Esophagus squamous epithelium (tissue), 5 donors: Measurements from ENCODE around the gene ALDH9A1. TPM values are rescaled to one million over a fixed set of nuclear protein-coding genes. Genes with fewer than 3 reads are reported as not detected.
"Not testable (repeated sequence)": the region's sequence is repeated elsewhere in the genome, so short reads cannot be mapped to it uniquely, and the experiment has no call there.

Experiments
- DNase-seq: peaks from one replicate; lab custom pipeline; 2025; lab: John Stamatoyannopoulos, UW
- H3K27ac ChIP-seq, 4 donors: fragments of 200-600 bp; sonication (generic); one replicate each; pipeline ENCODE4 v1.5.1; 2016 to 2019; ENCODE audit warnings: mild to moderate bottlenecking in 1 of 4
- H3K27me3 ChIP-seq, 4 donors: fragments of 200-600 bp; sonication (generic); 1 replicate in 3 of 4; 2 replicates in 1 of 4; pipeline versions ENCODE4 v1.5.1 to v1.6.0; 2017 to 2021; ENCODE audit warnings: antibody characterized with exemption in 1 of 4
- H3K36me3 ChIP-seq, 3 donors: fragments of 200-600 bp; sonication (generic); one replicate each; pipeline ENCODE4 v1.5.1; 2016 to 2019
- H3K4me1 ChIP-seq, 3 donors: fragments of 200-600 bp; sonication (generic); one replicate each; pipeline ENCODE4 v1.5.1; 2017 to 2019
- H3K4me3 ChIP-seq, 4 donors: fragments of 200-600 bp; sonication (generic); 1 replicate in 3 of 4; 2 replicates in 1 of 4; pipeline ENCODE4 v1.5.1; 2016 to 2019; ENCODE audit warnings: mild to moderate bottlenecking in 2 of 4, moderate library complexity in 1 of 4
- H3K9me3 ChIP-seq, 3 donors: fragments of 200-600 bp; sonication (generic); one replicate each; pipeline ENCODE4 v1.5.1; 2016 to 2019
- POLR2A ChIP-seq, 4 donors: fragments of 450-650 bp; IDR thresholded peaks; one replicate each; pipeline ENCODE4 v1.6.1; 2017; ENCODE audit warnings: antibody characterized with exemption in 4 of 4, mild to moderate bottlenecking in 4 of 4, moderate library complexity in 3 of 4
- WGBS, 2 donors: methylation state at CpG; one replicate each; pipeline ENCODE4 v1.1.5; 2018; 5-methylcytosine and 5-hydroxymethylcytosine counted together
- intact Hi-C: fragments of 100-400 bp; cut with DNase I; formaldehyde crosslinking; loops from one replicate; pipeline ENCODE4 v1.15.0; 2022
- total RNA-seq, 4 donors: library from RNA; depleted of rRNA; stranded (reverse); fragments of >200 nt; gene quantifications; one replicate each; pipeline ENCODE4 v1.1.0, GENCODE V29; 2016
- TF ChIP-seq, protein P1 (sequence below), 6 experiments: fragments of 450-650 bp in 4 of 6; fragments of 200-600 bp in 2 of 6; sonication (generic) in 2 of 6; IDR thresholded peaks; one replicate each; pipeline ENCODE4 v1.5.1; 2016 to 2019; ENCODE audit warnings: antibody characterized with exemption in 6 of 6, mild to moderate bottlenecking in 4 of 6, moderate library complexity in 4 of 6
- donor health status: DM: yes; HTN: yes; CAD: no.

ALDH9A1 gene
- total RNA-seq, result 100 to 1,000 TPM; 120 to 198 (median 158) TPM

DNA sequence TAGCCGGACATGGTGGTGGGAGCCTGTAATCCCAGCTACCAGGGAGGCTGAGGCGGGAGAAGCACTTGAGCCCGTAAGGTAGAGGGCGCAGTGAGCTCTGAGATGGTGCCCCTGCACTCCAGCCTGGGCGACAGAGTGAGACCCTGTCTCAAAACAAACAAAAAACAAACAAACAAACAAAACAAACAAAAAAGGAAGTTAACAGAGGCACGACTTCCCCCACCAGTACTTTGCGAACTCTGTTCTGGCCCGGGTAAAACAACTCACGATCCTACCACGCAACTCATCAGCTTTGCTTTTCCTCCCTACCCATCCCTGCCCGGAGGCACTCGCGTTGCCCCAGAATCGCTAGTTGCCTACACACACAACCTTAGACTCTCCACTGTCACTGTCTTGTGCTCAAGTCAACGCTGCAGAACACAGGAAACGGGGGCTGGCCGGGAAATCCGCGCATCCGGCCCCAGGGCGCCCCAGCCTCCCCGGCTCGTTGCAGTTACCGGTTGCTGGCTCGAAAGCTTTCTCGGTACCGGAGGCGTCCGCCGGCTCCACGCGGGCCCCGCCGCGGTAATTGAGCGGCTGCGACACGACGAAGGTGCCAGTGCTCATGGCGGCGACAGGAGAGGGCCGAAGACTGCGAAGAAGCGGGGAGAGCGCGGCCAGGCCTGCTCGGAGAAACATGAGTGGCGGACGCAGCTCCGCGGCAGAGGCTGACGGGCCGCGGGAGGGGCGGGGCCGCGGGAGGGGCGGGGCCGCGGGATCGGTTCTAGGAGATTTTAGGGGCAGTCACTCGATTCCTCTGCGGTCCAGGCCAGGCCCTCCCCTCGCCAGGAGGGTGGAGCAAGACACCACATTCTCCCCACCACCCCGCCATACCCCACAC, at the start of gene ALDH9A1:
TSS of gene ALDH9A1 (minus strand) at position 682 of the 880 bp plus-strand sequence. CDS start at position 678, 4 bp downstream.
- Histone ChIP-seq H3K4me1 (peaks cover 11 to 42% (median 24%) of the 10 kb centered on the region in 3 donors), H3K36me3 (peaks cover 0 to 12% (median 0%) of the 10 kb centered on the region in 3 donors), H3K4me3 (peak within 1 kb of the TSS; percentile 67 to 98 (median 75)), H3K27me3 (no peaks in the 10 kb centered on the region), H3K9me3 (no peaks in the 10 kb centered on the region), H3K27ac (peak within 1 kb of the TSS; percentile 95 to 99 (median 98))
- WGBS, 2 donors, result 1 to 2% methylated on average over 14 of the region's 65 CpGs
- intact Hi-C loops, result no loop called here
- DNase-seq, result peak; percentile 35
- peak in 3 of 4 donors; percentile 59 to 90 (median 66) for TF ChIP-seq POLR2A (IDR thresholded peaks at IDR 0.05)
- TF ChIP-seq, protein P1, sequence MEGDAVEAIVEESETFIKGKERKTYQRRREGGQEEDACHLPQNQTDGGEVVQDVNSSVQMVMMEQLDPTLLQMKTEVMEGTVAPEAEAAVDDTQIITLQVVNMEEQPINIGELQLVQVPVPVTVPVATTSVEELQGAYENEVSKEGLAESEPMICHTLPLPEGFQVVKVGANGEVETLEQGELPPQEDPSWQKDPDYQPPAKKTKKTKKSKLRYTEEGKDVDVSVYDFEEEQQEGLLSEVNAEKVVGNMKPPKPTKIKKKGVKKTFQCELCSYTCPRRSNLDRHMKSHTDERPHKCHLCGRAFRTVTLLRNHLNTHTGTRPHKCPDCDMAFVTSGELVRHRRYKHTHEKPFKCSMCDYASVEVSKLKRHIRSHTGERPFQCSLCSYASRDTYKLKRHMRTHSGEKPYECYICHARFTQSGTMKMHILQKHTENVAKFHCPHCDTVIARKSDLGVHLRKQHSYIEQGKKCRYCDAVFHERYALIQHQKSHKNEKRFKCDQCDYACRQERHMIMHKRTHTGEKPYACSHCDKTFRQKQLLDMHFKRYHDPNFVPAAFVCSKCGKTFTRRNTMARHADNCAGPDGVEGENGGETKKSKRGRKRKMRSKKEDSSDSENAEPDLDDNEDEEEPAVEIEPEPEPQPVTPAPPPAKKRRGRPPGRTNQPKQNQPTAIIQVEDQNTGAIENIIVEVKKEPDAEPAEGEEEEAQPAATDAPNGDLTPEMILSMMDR (IDR thresholded peaks at IDR 0.05), result peak in 2 of 6 experiments; percentile 33 to 36

DNA sequence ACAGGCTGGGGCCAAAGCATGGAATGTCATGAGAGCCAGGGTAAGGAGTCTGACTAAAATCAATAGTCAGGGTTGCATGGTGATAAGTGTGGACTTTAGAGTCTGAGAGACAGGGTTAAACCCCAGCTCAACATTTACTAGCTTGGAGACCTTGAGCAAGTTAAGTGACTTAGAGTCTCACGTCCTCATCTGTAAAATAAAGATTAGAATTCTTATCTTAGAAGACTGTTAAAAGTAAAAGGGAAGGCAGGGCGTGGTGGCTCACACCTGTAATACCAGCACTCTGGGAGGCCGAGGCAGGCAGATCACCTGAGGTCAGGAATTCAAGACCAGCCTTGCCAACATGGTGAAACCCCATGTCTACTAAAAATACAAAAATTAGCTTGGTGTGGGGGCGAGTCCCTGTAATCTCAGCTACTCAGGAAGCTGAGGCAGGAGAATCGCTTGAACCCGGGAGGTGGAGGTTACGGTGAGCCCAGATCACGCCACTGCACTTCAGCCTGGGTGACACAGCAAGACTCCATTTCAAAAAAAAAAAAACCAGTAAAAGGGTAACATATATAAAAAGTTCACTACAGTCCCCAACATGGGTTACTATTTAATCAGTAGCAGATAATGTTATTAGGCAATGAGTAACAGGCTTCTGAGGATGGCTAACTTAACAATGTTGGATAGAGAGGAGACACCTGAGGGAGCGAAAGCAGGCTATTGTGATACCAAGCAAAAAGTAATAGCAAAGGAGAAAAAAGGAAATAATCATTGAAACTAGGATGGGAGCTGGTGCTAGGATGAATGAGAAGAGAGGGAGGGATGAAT, 49.5 kb upstream of the ALDH9A1 start:
- Histone ChIP-seq H3K27ac (no peak overlapping the region), H3K4me1 (no peaks in the 10 kb centered on the region), H3K9me3 (no peaks in the 10 kb centered on the region), H3K36me3 (peaks cover 1 to 95% (median 9%) of the 10 kb centered on the region in 3 donors), H3K27me3 (no peaks in the 10 kb centered on the region), H3K4me3 (no peak overlapping the region)
- intact Hi-C loops, result no loop called here
- WGBS, 2 donors, result 90 to 96% methylated on average over 8 to 9 of the region's 9 CpGs
- no peak for TF ChIP-seq POLR2A (IDR thresholded peaks at IDR 0.05)
- TF ChIP-seq, protein P1 (IDR thresholded peaks at IDR 0.05), result no peak
- no peak for DNase-seq

DNA sequence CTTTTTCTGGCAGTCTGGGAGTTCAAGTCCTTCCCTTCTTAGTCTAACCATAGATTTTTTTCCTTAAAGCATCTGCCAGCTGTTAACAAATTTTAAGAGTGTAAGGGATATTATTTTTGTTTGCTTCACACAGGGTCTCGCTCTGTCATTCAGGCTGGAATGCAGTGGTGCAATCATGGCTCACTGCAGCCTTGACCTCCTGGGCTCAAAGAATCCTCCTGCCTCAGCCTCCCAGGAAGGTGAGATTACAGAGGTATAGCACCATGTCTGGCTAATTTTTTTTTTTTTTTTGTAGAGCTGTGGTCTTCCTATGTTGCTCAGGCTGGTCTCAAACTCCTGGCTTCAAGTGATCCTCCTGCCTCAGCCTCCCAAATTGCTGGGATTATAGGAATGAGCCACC, 46.6 kb upstream of the ALDH9A1 start:
- H3K4me1 ChIP-seq, H3K4me3 ChIP-seq, H3K9me3 ChIP-seq, H3K27me3 ChIP-seq, DNase-seq, H3K27ac ChIP-seq, intact Hi-C loops: not testable (repeated sequence)
- H3K36me3 ChIP-seq, result peaks cover 7 to 96% (median 29%) of the 10 kb centered on the region in 3 donors
- WGBS, 2 donors, result 100% methylated on average over 1 of the region's 1 CpG

DNA sequence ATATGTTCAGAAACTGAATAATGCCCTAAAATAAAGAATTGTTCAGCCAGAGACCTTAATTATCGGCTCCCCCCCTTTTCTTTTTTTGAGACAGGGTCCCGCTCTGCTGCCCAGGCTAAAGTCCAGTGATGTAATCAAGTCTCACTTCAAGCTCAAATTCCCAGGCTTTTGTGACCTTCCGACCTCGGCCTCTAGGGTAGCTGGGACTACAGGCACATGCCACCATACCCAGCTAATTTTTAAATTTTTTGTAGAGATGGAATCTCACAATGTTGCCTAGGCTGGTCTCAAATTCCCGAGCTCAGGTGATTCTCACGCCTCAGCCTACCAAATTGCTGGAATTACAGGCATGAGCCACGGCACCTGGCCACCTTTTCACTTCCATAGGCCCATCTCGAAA, 43.8 kb upstream of the ALDH9A1 start:
- TF ChIP-seq, protein P1 (IDR thresholded peaks at IDR 0.05), result no peak
- no peak for TF ChIP-seq POLR2A (IDR thresholded peaks at IDR 0.05)
- Histone ChIP-seq H3K4me3 (no peak overlapping the region), H3K27me3 (no peaks in the 10 kb centered on the region), H3K9me3 (no peaks in the 10 kb centered on the region), H3K4me1 (no peaks in the 10 kb centered on the region), H3K36me3 (peaks cover 7 to 97% (median 29%) of the 10 kb centered on the region in 3 donors), H3K27ac (no peak overlapping the region)
- intact Hi-C loops, result no loop called here
- WGBS, 2 donors, result 96 to 97% methylated on average over 8 of the region's 8 CpGs
- DNase-seq, result no peak

DNA sequence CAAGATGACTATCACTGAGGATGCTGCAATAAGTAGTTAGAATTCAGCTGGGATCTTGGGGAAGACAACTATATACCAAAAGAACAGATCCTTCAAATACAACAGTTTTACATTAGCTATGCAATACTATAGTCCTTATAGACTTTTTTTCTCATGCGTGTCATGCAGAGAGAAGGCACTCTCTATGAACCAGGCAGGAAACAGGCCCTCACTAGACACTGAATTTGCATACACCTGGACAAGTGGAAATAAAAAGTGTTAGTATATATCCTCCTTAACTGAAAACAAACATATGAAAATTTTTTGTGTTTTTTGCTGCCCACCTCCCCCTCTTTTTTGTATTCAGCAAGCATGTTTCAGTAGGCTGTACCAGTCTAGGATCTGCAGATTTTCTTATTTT, 40.4 kb upstream of the ALDH9A1 start:
- DNase-seq, result no peak
- intact Hi-C loops, result no loop called here
- H3K36me3 ChIP-seq, result peaks cover 7 to 95% (median 23%) of the 10 kb centered on the region in 3 donors
- H3K9me3 ChIP-seq, result no peaks in the 10 kb centered on the region
- WGBS, 2 donors, result 81 to 95% methylated on average over 1 of the region's 1 CpG
- H3K4me1 ChIP-seq, result no peaks in the 10 kb centered on the region
- TF ChIP-seq POLR2A (IDR thresholded peaks at IDR 0.05), result no peak
- TF ChIP-seq, protein P1 (IDR thresholded peaks at IDR 0.05), result no peak
- no peaks in the 10 kb centered on the region for H3K27me3 ChIP-seq
- no peak overlapping the region for H3K27ac ChIP-seq
- no peak overlapping the region for H3K4me3 ChIP-seq
